GM12878 (cell line): ENCODE results near the gene FAR2. TPM values are rescaled to one million over a fixed set of nuclear protein-coding genes. Genes with fewer than 3 reads are reported as not detected.

Source experiments
- BCL11A ChIP-seq: IDR thresholded peaks from 2 replicates; pipeline ENCODE4 v1.6.1; 2011; ENCODE audit warnings: low read depth, low read length
- IRF4 ChIP-seq: IDR thresholded peaks from 2 replicates; pipeline ENCODE4 v1.6.1; 2011; ENCODE audit warnings: low read depth, low read length
- MEF2A ChIP-seq: IDR thresholded peaks from 2 replicates; pipeline ENCODE4 v1.6.1; 2011; ENCODE audit warnings: low read depth, mild to moderate bottlenecking, low read length, moderate library complexity; ENCODE audit not compliant: insufficient read depth
- MTA3 ChIP-seq: IDR thresholded peaks from 2 replicates; pipeline ENCODE4 v1.6.1; 2012; ENCODE audit warnings: low read length, inconsistent platforms, borderline replicate concordance
- RUNX3 ChIP-seq: IDR thresholded peaks from 2 replicates; pipeline ENCODE4 v1.6.1; 2012; ENCODE audit warnings: low read length, inconsistent platforms
- SP1 ChIP-seq: IDR thresholded peaks from one replicate; pipeline ENCODE4 v1.6.1; 2011; ENCODE audit warnings: low read depth, low read length
- ZNF622 ChIP-seq: fragments of 450-650 bp; IDR thresholded peaks from 2 replicates; pipeline ENCODE4 v1.6.1; 2017; ENCODE audit warnings: mild to moderate bottlenecking, inconsistent platforms
- polyA plus RNA-seq, 11 experiments: library from polyadenylated mRNA; depleted of rRNA in 4 of 11; unstranded in 6 of 11; stranded (reverse) in 5 of 11; fragments of >200 nt; fragmentation: Nextera tagmentation in 4 of 11; fragmentation: Illumina TruSeq in 1 of 11; extraction: Ambion mirVana in 4 of 11; extraction: Trizol in 1 of 11; gene quantifications; 1 replicate in 1 of 11; 2 replicates in 10 of 11; pipeline versions ENCODE4 v1.2.1 to v1.2.3, GENCODE V29; 2011 to 2016; ENCODE audit warnings: inconsistent platforms in 2 of 11, missing spikeins in 2 of 11, low read depth in 1 of 11
- total RNA-seq, 4 experiments: library from RNA; depleted of rRNA in 3 of 4; stranded (reverse); fragments of >200 nt in 3 of 4; fragmentation: Illumina TruSeq in 1 of 4; extraction: Trizol in 1 of 4; gene quantifications; 2 replicates each; pipeline versions ENCODE4 v1.2.1 to v1.2.3, GENCODE V29; 2013 to 2021
- TF ChIP-seq, protein P1 (sequence below): IDR thresholded peaks from 2 replicates; pipeline ENCODE4 v1.6.1; 2011; ENCODE audit warnings: borderline replicate concordance, low read depth, mild to moderate bottlenecking, moderate library complexity, low read length; ENCODE audit not compliant: insufficient read depth, poor library complexity, severe bottlenecking
- TF ChIP-seq, protein P2 (sequence below): IDR thresholded peaks from 2 replicates; pipeline ENCODE4 v1.6.1; 2012; ENCODE audit warnings: low read depth, low read length, improper control_type of control experiment
- TF ChIP-seq, protein P3 (sequence below): fragments of 450-650 bp; formaldehyde crosslinking; IDR thresholded peaks from 2 replicates; pipeline ENCODE4 v1.4.0; 2020; ENCODE audit warnings: mild to moderate bottlenecking, moderate library complexity
- TF ChIP-seq, protein P4 (sequence below): fragments of 450-650 bp; formaldehyde crosslinking; IDR thresholded peaks from 2 replicates; pipeline ENCODE4 v1.4.0; 2022; ENCODE audit warnings: mild to moderate bottlenecking, moderate library complexity
- TF ChIP-seq, protein P5 (sequence below): fragments of 450-650 bp; IDR thresholded peaks from 2 replicates; pipeline ENCODE4 v1.6.1; 2016; ENCODE audit warnings: mild to moderate bottlenecking
- TF ChIP-seq, protein P6 (sequence below): fragments of 450-650 bp; IDR thresholded peaks from 2 replicates; pipeline ENCODE4 v1.6.1; 2017; ENCODE audit warnings: mild to moderate bottlenecking, moderate library complexity

Gene FAR2
- total and polyA plus RNA-seq, 10 of the 15 experiments (the other 5 are each of a cell fraction or from before 2014, with no cell fraction given) = 0.50 to 1.1 (median 0.65) TPM

DNA sequence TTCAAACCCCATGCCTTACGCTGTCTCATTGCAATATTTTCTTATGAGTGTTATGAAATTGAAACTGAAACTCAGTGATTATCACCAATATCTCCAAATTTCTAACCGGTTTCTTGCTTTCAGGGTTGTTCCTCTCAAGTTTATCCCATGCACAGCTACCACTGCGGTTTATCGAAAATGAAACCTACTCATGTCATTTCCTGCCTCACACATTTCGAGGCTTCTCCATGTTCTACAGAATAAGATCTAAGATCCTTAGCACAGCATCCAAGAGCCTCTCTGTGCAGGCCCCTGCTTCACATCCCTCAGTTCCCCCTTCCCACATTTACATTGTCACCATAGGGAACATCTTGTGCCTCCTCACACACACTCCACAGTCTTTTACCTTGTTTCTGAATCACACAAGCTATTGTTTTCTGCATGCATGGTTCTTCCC, 45.5 kb upstream of the FAR2 start (continued):
- TF ChIP-seq, protein P1, sequence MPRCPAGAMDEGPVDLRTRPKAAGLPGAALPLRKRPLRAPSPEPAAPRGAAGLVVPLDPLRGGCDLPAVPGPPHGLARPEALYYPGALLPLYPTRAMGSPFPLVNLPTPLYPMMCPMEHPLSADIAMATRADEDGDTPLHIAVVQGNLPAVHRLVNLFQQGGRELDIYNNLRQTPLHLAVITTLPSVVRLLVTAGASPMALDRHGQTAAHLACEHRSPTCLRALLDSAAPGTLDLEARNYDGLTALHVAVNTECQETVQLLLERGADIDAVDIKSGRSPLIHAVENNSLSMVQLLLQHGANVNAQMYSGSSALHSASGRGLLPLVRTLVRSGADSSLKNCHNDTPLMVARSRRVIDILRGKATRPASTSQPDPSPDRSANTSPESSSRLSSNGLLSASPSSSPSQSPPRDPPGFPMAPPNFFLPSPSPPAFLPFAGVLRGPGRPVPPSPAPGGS = no peak
- TF ChIP-seq, protein P2, sequence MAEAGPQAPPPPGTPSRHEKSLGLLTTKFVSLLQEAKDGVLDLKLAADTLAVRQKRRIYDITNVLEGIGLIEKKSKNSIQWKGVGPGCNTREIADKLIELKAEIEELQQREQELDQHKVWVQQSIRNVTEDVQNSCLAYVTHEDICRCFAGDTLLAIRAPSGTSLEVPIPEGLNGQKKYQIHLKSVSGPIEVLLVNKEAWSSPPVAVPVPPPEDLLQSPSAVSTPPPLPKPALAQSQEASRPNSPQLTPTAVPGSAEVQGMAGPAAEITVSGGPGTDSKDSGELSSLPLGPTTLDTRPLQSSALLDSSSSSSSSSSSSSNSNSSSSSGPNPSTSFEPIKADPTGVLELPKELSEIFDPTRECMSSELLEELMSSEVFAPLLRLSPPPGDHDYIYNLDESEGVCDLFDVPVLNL = no peak
- TF ChIP-seq MEF2A (0 out of 2 replicates have a peak, but pooled peaks have one; percentile 31), IRF4 (peak; percentile 72; the same call in 1 of the 2 replicates), MTA3 (peak; percentile 66; the same call in 1 of the 2 replicates), SP1 (peak; percentile 29), BCL11A (peak; percentile 75; the same call in 1 of the 2 replicates), RUNX3 (peak; percentile 95), ZNF622 (no peak)
- TF ChIP-seq, protein P3, sequence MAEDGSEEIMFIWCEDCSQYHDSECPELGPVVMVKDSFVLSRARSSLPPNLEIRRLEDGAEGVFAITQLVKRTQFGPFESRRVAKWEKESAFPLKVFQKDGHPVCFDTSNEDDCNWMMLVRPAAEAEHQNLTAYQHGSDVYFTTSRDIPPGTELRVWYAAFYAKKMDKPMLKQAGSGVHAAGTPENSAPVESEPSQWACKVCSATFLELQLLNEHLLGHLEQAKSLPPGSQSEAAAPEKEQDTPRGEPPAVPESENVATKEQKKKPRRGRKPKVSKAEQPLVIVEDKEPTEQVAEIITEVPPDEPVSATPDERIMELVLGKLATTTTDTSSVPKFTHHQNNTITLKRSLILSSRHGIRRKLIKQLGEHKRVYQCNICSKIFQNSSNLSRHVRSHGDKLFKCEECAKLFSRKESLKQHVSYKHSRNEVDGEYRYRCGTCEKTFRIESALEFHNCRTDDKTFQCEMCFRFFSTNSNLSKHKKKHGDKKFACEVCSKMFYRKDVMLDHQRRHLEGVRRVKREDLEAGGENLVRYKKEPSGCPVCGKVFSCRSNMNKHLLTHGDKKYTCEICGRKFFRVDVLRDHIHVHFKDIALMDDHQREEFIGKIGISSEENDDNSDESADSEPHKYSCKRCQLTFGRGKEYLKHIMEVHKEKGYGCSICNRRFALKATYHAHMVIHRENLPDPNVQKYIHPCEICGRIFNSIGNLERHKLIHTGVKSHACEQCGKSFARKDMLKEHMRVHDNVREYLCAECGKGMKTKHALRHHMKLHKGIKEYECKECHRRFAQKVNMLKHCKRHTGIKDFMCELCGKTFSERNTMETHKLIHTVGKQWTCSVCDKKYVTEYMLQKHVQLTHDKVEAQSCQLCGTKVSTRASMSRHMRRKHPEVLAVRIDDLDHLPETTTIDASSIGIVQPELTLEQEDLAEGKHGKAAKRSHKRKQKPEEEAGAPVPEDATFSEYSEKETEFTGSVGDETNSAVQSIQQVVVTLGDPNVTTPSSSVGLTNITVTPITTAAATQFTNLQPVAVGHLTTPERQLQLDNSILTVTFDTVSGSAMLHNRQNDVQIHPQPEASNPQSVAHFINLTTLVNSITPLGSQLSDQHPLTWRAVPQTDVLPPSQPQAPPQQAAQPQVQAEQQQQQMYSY = no peak
- TF ChIP-seq, protein P4, sequence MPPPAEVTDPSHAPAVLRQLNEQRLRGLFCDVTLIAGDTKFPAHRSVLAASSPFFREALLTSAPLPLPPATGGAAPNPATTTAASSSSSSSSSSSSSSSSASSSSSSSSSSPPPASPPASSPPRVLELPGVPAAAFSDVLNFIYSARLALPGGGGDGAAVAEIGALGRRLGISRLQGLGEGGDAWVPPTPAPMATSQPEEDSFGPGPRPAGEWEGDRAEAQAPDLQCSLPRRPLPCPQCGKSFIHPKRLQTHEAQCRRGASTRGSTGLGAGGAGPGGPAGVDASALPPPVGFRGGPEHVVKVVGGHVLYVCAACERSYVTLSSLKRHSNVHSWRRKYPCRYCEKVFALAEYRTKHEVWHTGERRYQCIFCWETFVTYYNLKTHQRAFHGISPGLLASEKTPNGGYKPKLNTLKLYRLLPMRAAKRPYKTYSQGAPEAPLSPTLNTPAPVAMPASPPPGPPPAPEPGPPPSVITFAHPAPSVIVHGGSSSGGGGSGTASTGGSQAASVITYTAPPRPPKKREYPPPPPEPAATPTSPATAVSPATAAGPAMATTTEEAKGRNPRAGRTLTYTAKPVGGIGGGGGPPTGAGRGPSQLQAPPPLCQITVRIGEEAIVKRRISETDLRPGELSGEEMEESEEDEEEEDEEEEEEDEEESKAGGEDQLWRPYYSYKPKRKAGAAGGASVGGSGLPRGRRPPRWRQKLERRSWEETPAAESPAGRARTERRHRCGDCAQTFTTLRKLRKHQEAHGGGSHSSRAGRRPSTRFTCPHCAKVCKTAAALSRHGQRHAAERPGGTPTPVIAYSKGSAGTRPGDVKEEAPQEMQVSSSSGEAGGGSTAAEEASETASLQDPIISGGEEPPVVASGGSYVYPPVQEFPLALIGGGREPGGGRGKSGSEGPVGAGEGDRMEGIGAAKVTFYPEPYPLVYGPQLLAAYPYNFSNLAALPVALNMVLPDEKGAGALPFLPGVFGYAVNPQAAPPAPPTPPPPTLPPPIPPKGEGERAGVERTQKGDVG = no peak
- TF ChIP-seq, protein P5, sequence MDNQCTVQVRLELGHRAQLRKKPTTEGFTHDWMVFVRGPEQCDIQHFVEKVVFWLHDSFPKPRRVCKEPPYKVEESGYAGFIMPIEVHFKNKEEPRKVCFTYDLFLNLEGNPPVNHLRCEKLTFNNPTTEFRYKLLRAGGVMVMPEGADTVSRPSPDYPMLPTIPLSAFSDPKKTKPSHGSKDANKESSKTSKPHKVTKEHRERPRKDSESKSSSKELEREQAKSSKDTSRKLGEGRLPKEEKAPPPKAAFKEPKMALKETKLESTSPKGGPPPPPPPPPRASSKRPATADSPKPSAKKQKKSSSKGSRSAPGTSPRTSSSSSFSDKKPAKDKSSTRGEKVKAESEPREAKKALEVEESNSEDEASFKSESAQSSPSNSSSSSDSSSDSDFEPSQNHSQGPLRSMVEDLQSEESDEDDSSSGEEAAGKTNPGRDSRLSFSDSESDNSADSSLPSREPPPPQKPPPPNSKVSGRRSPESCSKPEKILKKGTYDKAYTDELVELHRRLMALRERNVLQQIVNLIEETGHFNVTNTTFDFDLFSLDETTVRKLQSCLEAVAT = 0 out of 2 replicates have a peak, but pooled peaks have one; percentile 36
- TF ChIP-seq, protein P6, sequence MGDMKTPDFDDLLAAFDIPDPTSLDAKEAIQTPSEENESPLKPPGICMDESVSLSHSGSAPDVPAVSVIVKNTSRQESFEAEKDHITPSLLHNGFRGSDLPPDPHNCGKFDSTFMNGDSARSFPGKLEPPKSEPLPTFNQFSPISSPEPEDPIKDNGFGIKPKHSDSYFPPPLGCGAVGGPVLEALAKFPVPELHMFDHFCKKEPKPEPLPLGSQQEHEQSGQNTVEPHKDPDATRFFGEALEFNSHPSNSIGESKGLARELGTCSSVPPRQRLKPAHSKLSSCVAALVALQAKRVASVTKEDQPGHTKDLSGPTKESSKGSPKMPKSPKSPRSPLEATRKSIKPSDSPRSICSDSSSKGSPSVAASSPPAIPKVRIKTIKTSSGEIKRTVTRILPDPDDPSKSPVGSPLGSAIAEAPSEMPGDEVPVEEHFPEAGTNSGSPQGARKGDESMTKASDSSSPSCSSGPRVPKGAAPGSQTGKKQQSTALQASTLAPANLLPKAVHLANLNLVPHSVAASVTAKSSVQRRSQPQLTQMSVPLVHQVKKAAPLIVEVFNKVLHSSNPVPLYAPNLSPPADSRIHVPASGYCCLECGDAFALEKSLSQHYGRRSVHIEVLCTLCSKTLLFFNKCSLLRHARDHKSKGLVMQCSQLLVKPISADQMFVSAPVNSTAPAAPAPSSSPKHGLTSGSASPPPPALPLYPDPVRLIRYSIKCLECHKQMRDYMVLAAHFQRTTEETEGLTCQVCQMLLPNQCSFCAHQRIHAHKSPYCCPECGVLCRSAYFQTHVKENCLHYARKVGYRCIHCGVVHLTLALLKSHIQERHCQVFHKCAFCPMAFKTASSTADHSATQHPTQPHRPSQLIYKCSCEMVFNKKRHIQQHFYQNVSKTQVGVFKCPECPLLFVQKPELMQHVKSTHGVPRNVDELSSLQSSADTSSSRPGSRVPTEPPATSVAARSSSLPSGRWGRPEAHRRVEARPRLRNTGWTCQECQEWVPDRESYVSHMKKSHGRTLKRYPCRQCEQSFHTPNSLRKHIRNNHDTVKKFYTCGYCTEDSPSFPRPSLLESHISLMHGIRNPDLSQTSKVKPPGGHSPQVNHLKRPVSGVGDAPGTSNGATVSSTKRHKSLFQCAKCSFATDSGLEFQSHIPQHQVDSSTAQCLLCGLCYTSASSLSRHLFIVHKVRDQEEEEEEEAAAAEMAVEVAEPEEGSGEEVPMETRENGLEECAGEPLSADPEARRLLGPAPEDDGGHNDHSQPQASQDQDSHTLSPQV = no peak
